B cell (primary cell): Measurements from ENCODE around the gene NRIP3. TPM values are rescaled to one million over a fixed set of nuclear protein-coding genes. Genes with fewer than 3 reads are reported as not detected.

Source experiments
- ATAC-seq: fragments of 200-7000 bp; cut with Tn5 transposase; one replicate; pipeline ENCODE4 v1.10.0; 2021; ENCODE audit warnings: low read depth, mild to moderate bottlenecking, moderate number of reproducible peaks, moderate library complexity
- CTCF ChIA-PET: fragments of 350-600 bp; sonication (Branson Sonifier 250); formaldehyde crosslinking; loops from one replicate; lab custom pipeline; 2021; ENCODE audit warnings: antibody characterized with exemption, inconsistent platforms; lab: Charles Lee
- POLR2A ChIA-PET: fragments of 350-600 bp; sonication (Branson Sonifier 250); formaldehyde crosslinking; loops from one replicate; lab custom pipeline; 2021; ENCODE audit warnings: antibody characterized with exemption; lab: Charles Lee
- DNase-seq: peaks from one replicate; pipeline ENCODE4 v3.0.0; 2013
- H2AFZ ChIP-seq: 2 replicates; pipeline ENCODE4 v1.6.1; 2012; ENCODE audit warnings: mild to moderate bottlenecking, low read depth, low read length; ENCODE audit not compliant: insufficient read depth, poor library complexity, severe bottlenecking
- H3K27ac ChIP-seq, 2 donors: 1 replicate in 1 of 2; 2 replicates in 1 of 2; pipeline ENCODE4 v1.5.1; 2012 to 2013; ENCODE audit warnings: low read length in 2 of 2, mild to moderate bottlenecking in 2 of 2, moderate library complexity in 1 of 2
- H3K27me3 ChIP-seq, 4 experiments: fragments of 200-600 bp in 1 of 4; sonication (generic) in 1 of 4; replicated peaks in 1 of 4; 1 replicate in 2 of 4; 2 replicates in 2 of 4; pipeline versions ENCODE4 v1.6.1 to v1.7.0; 2013 to 2016; ENCODE audit warnings: low read length in 3 of 4, mild to moderate bottlenecking in 2 of 4, mixed read lengths in 1 of 4, moderate library complexity in 1 of 4; ENCODE audit not compliant: insufficient read depth in 4 of 4, control insufficient read depth in 3 of 4; ENCODE audit errors: control extremely low read depth in 1 of 4
- H3K36me3 ChIP-seq, 2 experiments: replicated peaks in 1 of 2; 1 replicate in 1 of 2; 2 replicates in 1 of 2; pipeline versions ENCODE4 v1.6.1 to v1.7.1; 2013; ENCODE audit warnings: low read length in 1 of 2; ENCODE audit not compliant: insufficient read depth in 2 of 2, control insufficient read depth in 1 of 2; ENCODE audit errors: control extremely low read depth in 1 of 2, extremely low read depth in 1 of 2
- H3K4me1 ChIP-seq, 2 donors: fragments of 200-600 bp in 1 of 2; sonication (generic) in 1 of 2; 1 replicate in 1 of 2; 2 replicates in 1 of 2; pipeline versions ENCODE4 v1.5.1 to v1.6.1; 2013 to 2017; ENCODE audit warnings: low read length in 2 of 2; ENCODE audit not compliant: control insufficient read depth in 2 of 2, insufficient read depth in 2 of 2
- H3K4me2 ChIP-seq: replicated peaks from 2 replicates; pipeline ENCODE3; 2012; ENCODE audit warnings: mild to moderate bottlenecking, low read depth, low read length; ENCODE audit not compliant: poor library complexity, severe bottlenecking
- H3K4me3 ChIP-seq, 5 experiments: fragments of 200-600 bp in 1 of 5; sonication (generic) in 1 of 5; 1 replicate in 3 of 5; 2 replicates in 2 of 5; pipeline versions ENCODE4 v1.5.1 to v1.7.0; 2011 to 2016; ENCODE audit warnings: low read length in 4 of 5, mild to moderate bottlenecking in 4 of 5, low read depth in 2 of 5, control low read depth in 1 of 5, moderate library complexity in 1 of 5; ENCODE audit not compliant: insufficient read depth in 1 of 5; ENCODE audit errors: control extremely low read depth in 1 of 5, extremely low read depth in 1 of 5
- H3K79me2 ChIP-seq: fragments of 200-600 bp; sonication (generic); one replicate; pipeline ENCODE4 v1.6.0; 2016; ENCODE audit warnings: low read length; ENCODE audit not compliant: control insufficient read depth, insufficient read depth
- H3K9ac ChIP-seq: fragments of 200-600 bp; sonication (generic); 2 replicates; pipeline ENCODE4 v1.6.1; 2017; ENCODE audit warnings: mild to moderate bottlenecking, low read length, moderate library complexity
- H3K9me3 ChIP-seq, 3 donors: one replicate each; pipeline versions ENCODE4 v1.6.1 to v1.7.1; 2013; ENCODE audit warnings: low read length in 2 of 3; ENCODE audit not compliant: control insufficient read depth in 2 of 3, insufficient read depth in 1 of 3; ENCODE audit errors: control extremely low read depth in 1 of 3
- H4K20me1 ChIP-seq: 2 replicates; pipeline ENCODE4 v1.6.0; 2012; ENCODE audit warnings: mild to moderate bottlenecking, low read length; ENCODE audit not compliant: insufficient read depth, control insufficient read depth, poor library complexity, severe bottlenecking
- H3K27ac Mint-ChIP-seq: one replicate; pipeline ENCODE4 v1.8.0; 2021; ENCODE audit warnings: mixed read lengths
- H3K27me3 Mint-ChIP-seq: one replicate; pipeline ENCODE4 v1.8.0; 2021; ENCODE audit warnings: mixed read lengths
- H3K4me1 Mint-ChIP-seq: one replicate; pipeline ENCODE4 v1.8.0; 2021; ENCODE audit warnings: mixed read lengths
- H3K4me3 Mint-ChIP-seq: one replicate; pipeline ENCODE4 v1.8.0; 2021; ENCODE audit warnings: mixed read lengths
- H3K9me3 Mint-ChIP-seq: one replicate; pipeline ENCODE4 v1.8.0; 2022; ENCODE audit warnings: mixed read lengths; ENCODE audit not compliant: insufficient read depth
- EZH2 ChIP-seq: IDR thresholded peaks from 2 replicates; pipeline ENCODE4 v1.6.1; 2012; ENCODE audit warnings: borderline replicate concordance, low read depth, mild to moderate bottlenecking, moderate library complexity, low read length; ENCODE audit not compliant: insufficient read depth, poor library complexity, severe bottlenecking
- WGBS: methylation state at CpG from one replicate; pipeline ENCODE4 v1.1.5; 2013; ENCODE audit warnings: missing lambda C conversion rate; ENCODE audit not compliant: insufficient coverage; 5-methylcytosine and 5-hydroxymethylcytosine counted together
- intact Hi-C: fragments of 100-400 bp; cut with micrococcal nuclease; formaldehyde crosslinking; loops from one replicate; pipeline ENCODE4 v1.10.0; 2022
- polyA plus RNA-seq: library from polyadenylated mRNA; depleted of rRNA; stranded (reverse); fragments of >200 nt; gene quantifications from 2 replicates; pipeline ENCODE4 v1.2.3, GENCODE V29; 2012
- total RNA-seq, 2 donors: library from RNA; stranded (reverse); fragments of 120-200 nt in 1 of 2; gene quantifications; 1 replicate in 1 of 2; 2 replicates in 1 of 2; pipeline versions ENCODE4 v1.2.3 to v1.2.4, GENCODE V29; 2013 to 2022
- TF ChIP-seq, protein P1 (sequence below): fragments of 200-600 bp; IDR thresholded peaks from one replicate; pipeline ENCODE4 v1.8.0; 2022; ENCODE audit warnings: antibody characterized with exemption, mild to moderate bottlenecking

Gene NRIP3
- total and polyA plus RNA-seq, 2 donors (not counting 1 experiment from before 2014, with no cell fraction given), result 0.13 to 0.59 TPM

DNA sequence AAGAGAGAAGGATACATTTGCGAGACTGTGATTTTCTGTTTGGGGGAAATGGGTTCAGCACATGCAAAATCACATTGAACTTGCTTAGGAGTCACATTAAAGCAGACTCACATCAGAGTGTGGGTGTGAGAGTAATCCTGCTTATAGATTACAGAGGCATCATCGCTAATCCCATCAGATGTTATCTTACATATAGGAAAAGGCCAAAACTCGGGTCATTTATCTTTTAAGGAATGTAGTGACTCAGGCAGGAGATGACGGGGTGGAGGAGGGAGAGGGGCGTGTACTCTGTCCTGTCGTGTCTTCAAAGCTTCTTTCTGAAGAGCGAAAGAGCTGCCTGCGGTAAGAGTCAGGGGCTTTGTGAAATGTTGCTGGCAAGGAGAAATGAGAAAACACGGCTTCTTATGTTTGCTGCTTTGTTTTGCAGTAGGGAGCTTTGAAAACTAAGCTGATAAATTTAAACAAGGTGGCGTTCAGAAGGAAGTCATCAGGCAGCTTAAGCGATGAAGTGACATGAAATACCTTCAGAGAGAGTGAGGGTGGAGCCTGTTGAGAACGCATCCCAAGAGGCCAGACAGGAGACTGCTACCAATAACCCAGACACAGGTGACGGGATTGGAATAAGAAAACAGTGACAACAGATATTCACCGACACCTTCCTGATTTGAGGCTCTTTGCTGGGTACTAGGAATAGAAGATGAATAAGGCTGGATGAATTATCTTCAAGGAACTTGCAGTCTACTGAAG is 68.9 kb downstream of the NRIP3 start:
- H3K4me1 Mint-ChIP-seq, result peaks cover 3% of the 10 kb centered on the region
- H3K9ac ChIP-seq, result no peak overlapping the region
- no peak for TF ChIP-seq EZH2
- TF ChIP-seq, protein P1, sequence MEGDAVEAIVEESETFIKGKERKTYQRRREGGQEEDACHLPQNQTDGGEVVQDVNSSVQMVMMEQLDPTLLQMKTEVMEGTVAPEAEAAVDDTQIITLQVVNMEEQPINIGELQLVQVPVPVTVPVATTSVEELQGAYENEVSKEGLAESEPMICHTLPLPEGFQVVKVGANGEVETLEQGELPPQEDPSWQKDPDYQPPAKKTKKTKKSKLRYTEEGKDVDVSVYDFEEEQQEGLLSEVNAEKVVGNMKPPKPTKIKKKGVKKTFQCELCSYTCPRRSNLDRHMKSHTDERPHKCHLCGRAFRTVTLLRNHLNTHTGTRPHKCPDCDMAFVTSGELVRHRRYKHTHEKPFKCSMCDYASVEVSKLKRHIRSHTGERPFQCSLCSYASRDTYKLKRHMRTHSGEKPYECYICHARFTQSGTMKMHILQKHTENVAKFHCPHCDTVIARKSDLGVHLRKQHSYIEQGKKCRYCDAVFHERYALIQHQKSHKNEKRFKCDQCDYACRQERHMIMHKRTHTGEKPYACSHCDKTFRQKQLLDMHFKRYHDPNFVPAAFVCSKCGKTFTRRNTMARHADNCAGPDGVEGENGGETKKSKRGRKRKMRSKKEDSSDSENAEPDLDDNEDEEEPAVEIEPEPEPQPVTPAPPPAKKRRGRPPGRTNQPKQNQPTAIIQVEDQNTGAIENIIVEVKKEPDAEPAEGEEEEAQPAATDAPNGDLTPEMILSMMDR, result no peak
- H3K4me1 ChIP-seq, result no peaks in the 10 kb centered on the region
- no peaks in the 10 kb centered on the region for H4K20me1 ChIP-seq
- H2AFZ ChIP-seq, result no peak overlapping the region
- ATAC-seq, result no peak
- DNase-seq, result no peak
- H3K36me3 ChIP-seq, result no peaks in the 10 kb centered on the region
- no peaks in the 10 kb centered on the region for H3K9me3 ChIP-seq
- no peaks in the 10 kb centered on the region for H3K27me3 ChIP-seq
- H3K79me2 ChIP-seq, result no peaks in the 10 kb centered on the region
- ChIA-PET CTCF (interaction anchor here (0.5 kb wide), 1 partner anchor 312 kb away, joined by 3 read pairs; no protein-coding TSS in a partner anchor), POLR2A (no interaction called here)
- H3K27ac ChIP-seq, result no peak overlapping the region
- 85% methylated on average over 12 of the region's 14 CpGs for WGBS
- no peak overlapping the region for H3K4me3 Mint-ChIP-seq
- no peak overlapping the region for H3K27ac Mint-ChIP-seq
- peaks cover 4% of the 10 kb centered on the region for H3K27me3 Mint-ChIP-seq
- no peak overlapping the region for H3K4me3 ChIP-seq
- no peak overlapping the region for H3K4me2 ChIP-seq
- intact Hi-C loops, result no loop called here
- no peaks in the 10 kb centered on the region for H3K9me3 Mint-ChIP-seq

DNA sequence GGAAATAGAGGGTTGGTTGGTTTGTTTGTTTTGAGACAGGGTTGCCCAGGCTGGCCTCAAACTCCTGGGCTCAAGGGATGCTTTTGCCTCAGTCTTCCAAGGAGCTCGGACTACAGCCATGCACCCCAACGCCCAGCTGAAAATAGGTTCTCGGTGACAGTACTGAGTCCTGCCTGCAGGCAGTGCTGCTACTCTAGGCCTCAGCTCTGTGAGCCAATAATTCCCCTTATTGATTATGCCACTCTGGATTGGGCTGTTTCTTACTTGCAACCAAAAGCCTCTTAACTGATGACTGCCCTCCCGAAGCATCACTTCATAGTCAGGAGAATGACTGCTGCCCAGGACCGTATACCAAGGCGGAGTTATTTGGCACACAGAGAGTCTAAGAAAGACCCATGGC is 69.9 kb downstream of the NRIP3 start:
- no peak for DNase-seq
- no peak overlapping the region for H3K27ac Mint-ChIP-seq
- Histone ChIP-seq H3K4me1 (no peaks in the 10 kb centered on the region), H3K9me3 (no peaks in the 10 kb centered on the region), H3K36me3 (no peaks in the 10 kb centered on the region), H3K79me2 (no peaks in the 10 kb centered on the region), H3K27me3 (no peaks in the 10 kb centered on the region), H4K20me1 (no peaks in the 10 kb centered on the region), H2AFZ (no peak overlapping the region), H3K9ac (no peak overlapping the region), H3K4me2 (no peak overlapping the region), H3K27ac (no peak overlapping the region), H3K4me3 (no peak overlapping the region)
- 95% methylated on average over 6 of the region's 6 CpGs for WGBS
- no peak overlapping the region for H3K4me3 Mint-ChIP-seq
- intact Hi-C loops, result no loop called here
- ATAC-seq, result no peak
- peaks cover 3% of the 10 kb centered on the region for H3K4me1 Mint-ChIP-seq
- no peak for TF ChIP-seq EZH2
- TF ChIP-seq, protein P1, result no peak
- CTCF ChIA-PET, result no interaction called here
- POLR2A ChIA-PET, result no interaction called here
- no peaks in the 10 kb centered on the region for H3K9me3 Mint-ChIP-seq
- H3K27me3 Mint-ChIP-seq, result no peaks in the 10 kb centered on the region
